Measurements from ENCODE around the gene MGAT1.
"Not testable (repeated sequence)": the region's sequence is repeated elsewhere in the genome, so short reads cannot be mapped to it uniquely, and the experiment has no call there.

MGAT1 gene

DNA sequence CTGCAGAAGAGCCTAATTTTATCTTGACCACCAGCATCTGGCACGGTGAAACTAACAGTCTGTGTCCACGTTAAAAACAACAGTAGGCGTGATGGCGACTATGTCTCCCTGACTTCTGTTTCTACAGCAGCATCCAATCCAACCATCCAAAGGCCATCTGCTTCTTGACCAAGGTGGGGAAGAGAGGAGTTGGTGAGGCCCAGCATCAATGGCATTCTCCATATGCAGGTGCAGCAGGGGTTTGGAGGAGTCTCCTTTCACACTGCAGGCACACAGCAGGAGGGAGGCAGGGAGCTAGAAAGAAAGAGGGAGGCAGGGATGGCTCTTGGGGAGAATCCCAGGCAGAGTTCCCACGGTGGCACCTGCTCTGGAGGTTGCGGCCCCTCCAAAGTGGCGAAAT lies 27.0 kb downstream of the MGAT1 start:
- no peaks in the 10 kb centered on the region for H3K36me3 ChIP-seq (ENCODE audit: insufficient read depth, low read length)
- H3K9ac ChIP-seq (ENCODE audit: low read depth, low read length): no peak overlapping the region
- no peaks in the 10 kb centered on the region for H3K4me1 ChIP-seq (ENCODE audit: insufficient read depth, low read length)
- no peaks in the 10 kb centered on the region; the same call in none of the 2 replicates for H3K9me3 ChIP-seq (ENCODE audit: control insufficient read depth, insufficient read depth, low read length)

DNA sequence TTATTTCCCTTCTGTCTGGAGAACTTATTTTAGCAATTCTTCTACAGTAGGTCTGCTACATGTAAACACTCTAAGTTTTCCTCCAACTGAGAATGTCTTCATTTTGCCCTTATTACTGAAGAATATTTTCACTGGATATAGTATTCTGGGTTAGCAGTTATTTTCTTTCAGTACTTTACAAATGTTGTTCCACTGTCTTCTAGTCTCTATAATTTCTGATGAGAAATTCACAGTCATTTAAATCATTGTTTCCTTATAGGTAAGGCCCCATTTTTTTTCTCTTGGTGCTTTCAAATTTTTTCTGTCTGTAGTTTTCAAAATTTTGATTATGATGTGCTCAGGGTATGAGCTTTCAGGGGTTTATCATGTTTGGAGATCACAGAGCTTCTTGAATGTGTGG lies 30.8 kb downstream of the MGAT1 start:
- Histone ChIP-seq H3K9ac (ENCODE audit: low read depth, low read length) (no peak overlapping the region), H3K36me3 (ENCODE audit: insufficient read depth, low read length) (no peaks in the 10 kb centered on the region), H3K9me3 (ENCODE audit: control insufficient read depth, insufficient read depth, low read length) (no peaks in the 10 kb centered on the region; the same call in none of the 2 replicates), H3K4me1 (ENCODE audit: insufficient read depth, low read length) (no peaks in the 10 kb centered on the region)

DNA sequence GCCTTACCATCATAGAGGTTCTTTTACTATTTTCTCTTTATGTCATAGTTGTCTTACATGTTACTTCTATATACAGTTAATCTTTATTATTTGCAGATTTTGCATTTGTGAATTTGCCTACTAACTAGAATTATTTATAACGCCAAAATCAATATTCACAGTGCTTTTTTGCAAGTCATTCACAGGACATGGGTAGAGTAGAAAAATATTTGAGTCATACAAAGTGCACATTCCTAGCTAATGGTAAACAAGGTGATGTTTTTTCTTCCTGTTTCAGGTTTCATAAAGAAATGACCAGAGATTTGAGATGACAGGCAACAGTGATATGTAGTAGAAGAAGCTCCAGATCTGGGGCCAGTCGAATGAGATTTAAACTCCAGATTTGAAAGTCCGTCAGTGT lies 32.8 kb downstream of the MGAT1 start:
- H3K9me3 ChIP-seq (ENCODE audit: control insufficient read depth, insufficient read depth, low read length): no peaks in the 10 kb centered on the region; the same call in none of the 2 replicates
- H3K4me1 ChIP-seq (ENCODE audit: insufficient read depth, low read length): no peaks in the 10 kb centered on the region
- no peak overlapping the region for H3K9ac ChIP-seq (ENCODE audit: low read depth, low read length)
- no peaks in the 10 kb centered on the region for H3K36me3 ChIP-seq (ENCODE audit: insufficient read depth, low read length)

DNA sequence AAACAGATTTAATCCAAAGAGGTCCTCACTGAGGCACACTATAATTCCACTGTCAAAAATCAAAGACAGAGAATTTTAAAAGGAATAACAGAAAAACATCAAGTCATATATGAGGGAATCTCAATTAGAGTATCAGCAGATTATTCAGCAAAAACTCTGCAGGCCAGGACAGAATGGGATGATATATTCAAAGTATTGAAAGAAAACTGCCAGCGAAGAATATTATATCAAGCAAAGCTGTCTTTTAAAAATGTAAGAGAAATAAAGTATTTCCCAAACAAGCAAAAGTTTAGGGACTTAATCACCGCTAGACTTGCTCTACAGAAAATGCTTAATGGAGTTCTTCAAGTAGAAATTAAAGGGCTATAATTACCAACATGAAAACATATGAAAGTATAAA lies 47.0 kb downstream of the MGAT1 start:
- H3K9me3 ChIP-seq (ENCODE audit: control insufficient read depth, insufficient read depth, low read length): no peaks in the 10 kb centered on the region
- H3K9ac ChIP-seq (ENCODE audit: low read depth, low read length): no peak overlapping the region
- no peaks in the 10 kb centered on the region for H3K4me1 ChIP-seq (ENCODE audit: insufficient read depth, low read length)
- no peaks in the 10 kb centered on the region for H3K36me3 ChIP-seq (ENCODE audit: insufficient read depth, low read length)

DNA sequence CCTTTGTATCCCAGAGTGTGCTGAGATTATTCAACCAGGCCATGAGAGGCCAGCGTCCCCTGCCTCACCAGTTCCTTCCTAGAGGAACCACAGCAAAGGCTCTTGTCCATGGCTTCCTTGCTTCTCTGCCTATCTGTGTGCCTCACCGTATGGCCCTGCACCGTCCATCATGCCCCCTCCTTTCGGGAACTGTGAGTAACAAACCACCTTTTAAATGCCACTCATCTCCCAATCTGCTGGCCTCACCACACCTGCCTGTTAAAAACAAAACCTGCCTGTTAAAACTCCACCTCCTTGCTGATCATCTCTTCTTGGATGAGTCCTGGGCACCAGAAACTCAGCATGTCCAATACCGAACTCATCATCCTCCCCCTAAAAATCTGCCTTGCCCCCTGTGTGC lies 58.4 kb downstream of the MGAT1 start:
- Histone ChIP-seq H3K36me3 (ENCODE audit: insufficient read depth, low read length) (no peaks in the 10 kb centered on the region; the same call in 1 of the 2 replicates), H3K9me3 (ENCODE audit: control insufficient read depth, insufficient read depth, low read length) (no peaks in the 10 kb centered on the region), H3K4me1 (ENCODE audit: insufficient read depth, low read length) (no peaks in the 10 kb centered on the region), H3K9ac (ENCODE audit: low read depth, low read length) (no peak overlapping the region)

DNA sequence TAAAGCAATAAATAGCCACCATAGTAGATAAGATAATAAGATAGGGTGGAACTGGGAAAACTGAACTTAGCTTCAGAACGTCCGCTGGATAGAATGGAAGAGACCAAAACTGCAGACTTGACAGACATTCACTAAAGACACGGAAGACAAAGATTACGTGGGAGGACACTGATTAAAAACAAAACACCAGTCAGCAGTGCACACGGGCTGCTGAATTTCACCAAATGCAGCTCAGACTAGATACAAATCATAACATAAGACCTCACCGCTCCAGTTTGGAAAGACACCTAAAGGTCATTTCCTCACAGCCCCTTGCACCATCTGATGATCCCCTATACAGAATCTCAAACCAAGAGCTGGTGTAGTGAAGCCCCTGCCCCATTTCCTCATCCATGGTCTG lies 59.9 kb downstream of the MGAT1 start:
- H3K36me3 ChIP-seq (ENCODE audit: insufficient read depth, low read length): no peaks in the 10 kb centered on the region; the same call in 1 of the 2 replicates

DNA sequence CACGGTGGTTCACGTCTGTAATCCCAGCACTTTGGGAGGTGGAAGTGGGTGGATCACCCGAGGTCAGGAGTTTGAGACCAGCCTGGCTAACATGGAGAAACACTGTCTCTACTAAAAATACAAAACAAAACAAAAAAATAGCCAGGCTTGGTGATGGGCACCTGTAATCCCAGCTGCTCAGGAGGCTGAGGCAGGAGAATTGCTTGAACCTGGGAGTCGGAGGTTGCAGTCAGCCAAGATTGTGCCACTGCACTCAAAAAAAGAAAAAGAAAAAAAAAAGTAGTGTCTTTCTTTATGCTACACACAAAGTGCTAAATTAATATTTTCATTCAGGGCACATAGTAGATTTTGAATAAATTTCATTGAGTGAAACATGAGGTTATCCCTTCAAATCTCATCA lies 61.7 kb downstream of the MGAT1 start:
- H3K36me3 ChIP-seq (ENCODE audit: insufficient read depth, low read length); H3K9ac ChIP-seq (ENCODE audit: low read depth, low read length); H3K4me1 ChIP-seq (ENCODE audit: insufficient read depth, low read length); H3K9me3 ChIP-seq (ENCODE audit: control insufficient read depth, insufficient read depth, low read length): not testable (repeated sequence)

More for the DNA sequence above, 59.9 kb downstream of the MGAT1 start:
- Histone ChIP-seq H3K9ac (ENCODE audit: low read depth, low read length) (no peak overlapping the region), H3K4me1 (ENCODE audit: insufficient read depth, low read length) (no peaks in the 10 kb centered on the region), H3K9me3 (ENCODE audit: control insufficient read depth, insufficient read depth, low read length) (no peaks in the 10 kb centered on the region)

DNA sequence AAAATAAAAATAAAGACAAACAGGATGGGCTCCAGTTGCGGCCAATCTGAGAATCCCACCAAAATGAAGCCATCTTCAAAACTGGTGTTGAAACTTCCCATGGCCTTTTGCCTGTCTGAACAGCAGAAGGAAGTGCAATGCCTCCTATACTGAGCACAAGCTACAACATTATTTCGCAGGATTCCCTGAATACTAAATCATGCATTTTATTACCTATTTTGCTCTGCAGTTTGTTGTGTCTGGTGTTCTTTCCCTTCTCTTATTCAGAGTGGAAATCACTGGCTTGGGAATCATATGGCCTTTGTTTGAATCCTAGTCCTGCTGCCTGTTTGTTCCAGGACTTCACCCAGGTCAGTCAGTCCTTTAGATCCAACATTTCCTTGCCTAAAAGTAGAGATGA lies 62.6 kb downstream of the MGAT1 start, which contains the start of gene OR2Y1:
TSS of gene OR2Y1 (minus strand) at position 101 of the 400 bp plus-strand sequence. CDS start at position 101, 0 bp downstream.
- Histone ChIP-seq H3K36me3 (ENCODE audit: insufficient read depth, low read length) (no peaks in the 10 kb centered on the region; the same call in 1 of the 2 replicates), H3K4me1 (ENCODE audit: insufficient read depth, low read length) (no peaks in the 10 kb centered on the region), H3K9ac (ENCODE audit: low read depth, low read length) (no peak within 1 kb of the TSS), H3K9me3 (ENCODE audit: control insufficient read depth, insufficient read depth, low read length) (no peaks in the 10 kb centered on the region)

DNA sequence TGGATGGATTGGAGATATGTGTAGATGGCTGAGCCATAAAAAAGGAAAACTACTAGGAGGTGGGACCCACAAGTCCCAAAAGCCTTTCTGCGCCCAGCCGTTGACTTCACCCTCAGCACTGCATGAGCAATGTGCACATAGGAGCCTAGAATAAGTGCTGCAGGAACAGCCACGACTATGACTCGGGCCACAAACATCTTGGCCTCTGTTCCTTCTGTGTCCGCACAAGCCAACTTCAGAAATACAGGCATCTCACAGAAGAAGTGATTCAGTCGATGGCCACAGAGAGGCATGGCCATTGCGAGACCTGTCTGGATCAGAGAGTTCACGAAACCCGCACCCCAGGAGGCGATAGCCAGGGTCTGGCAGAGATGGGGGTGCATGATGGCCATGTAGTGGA lies 63.3 kb downstream of the MGAT1 start:
- H3K36me3 ChIP-seq (ENCODE audit: insufficient read depth, low read length): no peaks in the 10 kb centered on the region; the same call in 1 of the 2 replicates
- H3K4me1 ChIP-seq (ENCODE audit: insufficient read depth, low read length): no peaks in the 10 kb centered on the region
- H3K9me3 ChIP-seq (ENCODE audit: control insufficient read depth, insufficient read depth, low read length): no peaks in the 10 kb centered on the region
- no peak overlapping the region for H3K9ac ChIP-seq (ENCODE audit: low read depth, low read length)

DNA sequence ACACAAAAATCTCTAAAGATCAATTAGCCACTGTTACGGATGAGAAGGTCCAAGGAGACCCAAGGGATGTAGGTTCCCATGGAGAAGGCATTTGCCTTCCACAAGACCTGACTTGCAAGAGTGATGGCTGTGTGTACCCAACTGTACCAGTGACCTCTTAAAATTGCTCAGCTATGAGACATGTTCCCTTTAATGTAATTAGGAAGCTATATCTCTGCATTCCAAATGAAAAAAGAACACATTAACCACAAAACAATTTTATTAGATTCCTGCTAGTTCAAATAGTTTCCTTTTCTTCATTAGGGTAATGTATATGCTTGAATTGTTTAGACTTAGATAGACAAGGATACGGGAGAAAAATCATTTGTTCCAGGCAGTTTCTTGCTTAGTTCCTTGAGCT lies 66.1 kb downstream of the MGAT1 start:
- Histone ChIP-seq H3K9me3 (ENCODE audit: control insufficient read depth, insufficient read depth, low read length) (no peaks in the 10 kb centered on the region), H3K4me1 (ENCODE audit: insufficient read depth, low read length) (no peaks in the 10 kb centered on the region), H3K9ac (ENCODE audit: low read depth, low read length) (no peak overlapping the region), H3K36me3 (ENCODE audit: insufficient read depth, low read length) (no peaks in the 10 kb centered on the region)

All from ES-I3 (cell line).